ENCODE data around the gene SEPTIN8.

GRCh38 chr5:132775476-132775961 is 1.5 kb downstream of the SEPTIN8 start:
- no peak for TF ChIP-seq CTCF (IDR thresholded peaks at IDR 0.05)
- TF ChIP-seq POLR2A (IDR thresholded peaks at IDR 0.05): no peak

All from Peyer's patch (tissue), 4 donors.